Keratinocyte (primary cell): Measurements from ENCODE around the gene CCDC92B. TPM values are rescaled to one million over a fixed set of nuclear protein-coding genes. Genes with fewer than 3 reads are reported as not detected.

ENCODE experiments used
- DNase-seq: peaks from one replicate; pipeline ENCODE4 v3.0.0-alpha.2; 2011; ENCODE audit warnings: low read depth, missing footprints, low spot score
- FAIRE-seq: peaks from 2 replicates; lab custom pipeline; 2011; peaks lifted over from hg19 to GRCh38; lab: Jason Lieb, UNC
- H2AFZ ChIP-seq: 2 replicates; pipeline ENCODE4 v1.6.0; 2012; ENCODE audit warnings: low read length, control low read depth, inconsistent platforms; ENCODE audit not compliant: control insufficient read depth
- H3K27ac ChIP-seq: 2 replicates; pipeline ENCODE4 v1.5.1; 2011; ENCODE audit warnings: low read length; ENCODE audit not compliant: control insufficient read depth, insufficient read depth
- H3K27me3 ChIP-seq: 3 replicates; pipeline ENCODE4 v1.6.0; 2011; ENCODE audit warnings: low read length; ENCODE audit not compliant: control insufficient read depth, insufficient read depth; ENCODE audit errors: extremely low read depth
- H3K36me3 ChIP-seq, 2 experiments: 2 replicates in 1 of 2; 3 replicates in 1 of 2; pipeline ENCODE4 v1.5.1; 2011; ENCODE audit warnings: low read length in 2 of 2, mild to moderate bottlenecking in 1 of 2; ENCODE audit not compliant: control insufficient read depth in 2 of 2, insufficient read depth in 2 of 2; ENCODE audit errors: extremely low read depth in 1 of 2
- H3K4me1 ChIP-seq: 3 replicates; pipeline ENCODE4 v1.5.1; 2011; ENCODE audit warnings: low read length; ENCODE audit not compliant: control insufficient read depth, insufficient read depth; ENCODE audit errors: extremely low read depth
- H3K4me2 ChIP-seq: 3 replicates; pipeline ENCODE4 v1.6.0; 2011; ENCODE audit warnings: low read depth, low read length; ENCODE audit not compliant: control insufficient read depth, insufficient read depth; ENCODE audit errors: extremely low read depth
- H3K4me3 ChIP-seq, 3 experiments: fragments of 200-600 bp in 1 of 3; sonication (generic) in 1 of 3; 2 replicates in 2 of 3; 3 replicates in 1 of 3; pipeline ENCODE4 v1.5.1; 2011 to 2016; ENCODE audit warnings: low read length in 3 of 3, mild to moderate bottlenecking in 3 of 3, control low read depth in 2 of 3, inconsistent platforms in 1 of 3, low read depth in 1 of 3, mixed read lengths in 1 of 3, mixed run types in 1 of 3, moderate library complexity in 1 of 3; ENCODE audit not compliant: control insufficient read depth in 2 of 3, insufficient read depth in 2 of 3; ENCODE audit errors: extremely low read depth in 1 of 3
- H3K79me2 ChIP-seq: 2 replicates; pipeline ENCODE4 v1.6.0; 2012; ENCODE audit warnings: low read length; ENCODE audit not compliant: control insufficient read depth, insufficient read depth
- H3K9ac ChIP-seq: 3 replicates; pipeline ENCODE4 v1.6.0; 2011; ENCODE audit warnings: low read length; ENCODE audit not compliant: control insufficient read depth, insufficient read depth; ENCODE audit errors: extremely low read depth
- H3K9me1 ChIP-seq: 3 replicates; pipeline ENCODE4 v1.6.0; 2011; ENCODE audit warnings: low read length; ENCODE audit not compliant: control insufficient read depth, insufficient read depth; ENCODE audit errors: extremely low read depth
- H3K9me3 ChIP-seq: 2 replicates; pipeline ENCODE4 v1.5.1; 2012; ENCODE audit warnings: low read depth, low read length; ENCODE audit not compliant: control insufficient read depth
- H4K20me1 ChIP-seq: 3 replicates; pipeline ENCODE4 v1.6.0; 2011; ENCODE audit warnings: low read length; ENCODE audit not compliant: control insufficient read depth, insufficient read depth; ENCODE audit errors: extremely low read depth
- CTCF ChIP-seq, 3 experiments: IDR thresholded peaks in 1 of 3; conservative IDR thresholded peaks in 1 of 3; optimal IDR thresholded peaks in 1 of 3; 2 replicates in 2 of 3; 3 replicates in 1 of 3; pipeline versions ENCODE3 to v1.5.1; 2011; ENCODE audit warnings: low read length in 3 of 3, mild to moderate bottlenecking in 3 of 3, moderate library complexity in 2 of 3, control low read depth in 1 of 3, inconsistent platforms in 1 of 3; ENCODE audit not compliant: insufficient read depth in 2 of 3; ENCODE audit errors: extremely low read depth in 1 of 3
- EZH2 ChIP-seq: IDR thresholded peaks from one replicate; pipeline ENCODE4 v1.6.1; 2012; ENCODE audit warnings: inconsistent platforms, mild to moderate bottlenecking, low read length, moderate library complexity
- dilution Hi-C: fragments of 300-500 bp; cut with MboI; formaldehyde crosslinking; loops from one replicate; pipeline ENCODE4 v1.7.0; 2020; ENCODE audit warnings: low sequenced_read_pairs; ENCODE audit not compliant: extremely low pct_ligation_motif_present
- polyA plus RNA-seq, 5 experiments: library from polyadenylated mRNA; depleted of rRNA in 3 of 5; stranded (reverse) in 3 of 5; stranded (forward) in 1 of 5; unstranded in 1 of 5; fragments of >200 nt; gene quantifications; 1 replicate in 1 of 5; 2 replicates in 3 of 5; 3 replicates in 1 of 5; pipeline versions ENCODE4 v1.2.1 to v1.2.3, GENCODE V29; 2011 to 2012; ENCODE audit warnings: missing spikeins in 2 of 5, low read depth in 1 of 5, low replicate concordance in 1 of 5

Gene CCDC92B
- polyA plus RNA-seq, 1 donor (not counting 4 experiments of a cell fraction or from before 2014, with no cell fraction given): not detected

- Histone ChIP-seq H3K27ac (no peak overlapping the region), H4K20me1 (no peaks in the 10 kb centered on the region), H3K36me3 (no peaks in the 10 kb centered on the region), H3K9me1 (no peaks in the 10 kb centered on the region), H3K4me3 (no peak overlapping the region), H3K9ac (no peak overlapping the region), H3K79me2 (no peaks in the 10 kb centered on the region), H3K9me3 (no peaks in the 10 kb centered on the region), H3K27me3 (peaks cover 40% of the 10 kb centered on the region), H3K4me1 (peaks cover 3% of the 10 kb centered on the region), H2AFZ (no peak overlapping the region), H3K4me2 (no peak overlapping the region)
- dilution Hi-C loops: no loop called here
- no peak for DNase-seq
- no peak for FAIRE-seq
- TF ChIP-seq CTCF (optimal IDR thresholded peaks at IDR 0.05 in 1 of 3, IDR thresholded peaks at IDR 0.05 in 1 of 3, conservative IDR thresholded peaks at IDR 0.05 in 1 of 3; ENCODE audit: extremely low read depth in 1 of 3, insufficient read depth in 2 of 3, low read length in 3 of 3) (no peak), EZH2 (no peak)
Measured at GRCh38 chr17:2775206-2775605, 25.8 kb upstream of the CCDC92B start.

- no peak overlapping the region for H3K9ac ChIP-seq
- H2AFZ ChIP-seq: no peak overlapping the region
- no peak overlapping the region for H3K4me3 ChIP-seq
- no peak overlapping the region for H3K4me2 ChIP-seq
- H4K20me1 ChIP-seq: no peaks in the 10 kb centered on the region
- H3K9me3 ChIP-seq: no peaks in the 10 kb centered on the region
- dilution Hi-C loops: no loop called here
- no peak overlapping the region for H3K27ac ChIP-seq
- FAIRE-seq (no peak), DNase-seq (no peak)
- no peaks in the 10 kb centered on the region for H3K36me3 ChIP-seq
- H3K79me2 ChIP-seq: no peaks in the 10 kb centered on the region
- H3K9me1 ChIP-seq: no peaks in the 10 kb centered on the region
- no peaks in the 10 kb centered on the region for H3K4me1 ChIP-seq
- peaks cover 11% of the 10 kb centered on the region for H3K27me3 ChIP-seq
- TF ChIP-seq CTCF (optimal IDR thresholded peaks at IDR 0.05 in 1 of 3, IDR thresholded peaks at IDR 0.05 in 1 of 3, conservative IDR thresholded peaks at IDR 0.05 in 1 of 3; ENCODE audit: extremely low read depth in 1 of 3, insufficient read depth in 2 of 3, low read length in 3 of 3) (no peak), EZH2 (no peak)
Measured at GRCh38 chr17:2770129-2770528, 20.7 kb upstream of the CCDC92B start.
